Stimulated activated CD4-positive, alpha-beta T cell treated with anti-CD3 and anti-CD28 coated beads, TNF-alpha, amount 100 ng/mL, for 1 hour (primary cell): ENCODE data around the gene SDCCAG8.

ENCODE experiments used
- DNase-seq, 3 donors: peaks; one replicate each; pipeline ENCODE4 v3.0.0-alpha.2; 2020; ENCODE audit warnings: low read depth in 3 of 3, low spot score in 1 of 3

SDCCAG8 gene

GRCh38 chr1:243497939-243498681 lies 242.3 kb downstream of the SDCCAG8 start:
- no peak for DNase-seq

- no peak for DNase-seq
Measured at GRCh38 chr1:243499248-243499647, 243.4 kb downstream of the SDCCAG8 start.

GRCh38 chr1:243499711-243500110 lies 243.9 kb downstream of the SDCCAG8 start:
- no peak for DNase-seq

GRCh38 chr1:243500512-243500911 lies 244.7 kb downstream of the SDCCAG8 start:
- DNase-seq, result no peak

GRCh38 chr1:243501002-243501401 lies 245.2 kb downstream of the SDCCAG8 start:
- DNase-seq, result no peak

GRCh38 chr1:243503155-243503554 lies 247.3 kb downstream of the SDCCAG8 start:
- no peak for DNase-seq

- DNase-seq, result no peak
Measured at GRCh38 chr1:243505986-243506689, 250.3 kb downstream of the SDCCAG8 start.

- DNase-seq, result no peak
Measured at GRCh38 chr1:243507001-243507671, 251.3 kb downstream of the SDCCAG8 start.

GRCh38 chr1:243507672-243508302 lies 251.9 kb downstream of the SDCCAG8 start:
- DNase-seq, result no peak

GRCh38 chr1:243508303-243508713 lies 252.5 kb downstream of the SDCCAG8 start:
- DNase-seq, result no peak

- DNase-seq, result no peak
Measured at GRCh38 chr1:243508943-243509342, 253.1 kb downstream of the SDCCAG8 start.

GRCh38 chr1:243510928-243511327 lies 255.1 kb downstream of the SDCCAG8 start:
- no peak for DNase-seq

- DNase-seq, result no peak
Measured at GRCh38 chr1:243513726-243514491, 258.1 kb downstream of the SDCCAG8 start.

- no peak for DNase-seq
Measured at GRCh38 chr1:243514927-243515326, 259.1 kb downstream of the SDCCAG8 start.

GRCh38 chr1:243520831-243521230 lies 265.0 kb downstream of the SDCCAG8 start:
- DNase-seq, result no peak

GRCh38 chr1:243523766-243524165 lies 267.9 kb downstream of the SDCCAG8 start:
- DNase-seq, result no peak

- no peak for DNase-seq
Measured at GRCh38 chr1:243525085-243525487, 269.2 kb downstream of the SDCCAG8 start.

GRCh38 chr1:243526180-243526579 lies 270.3 kb downstream of the SDCCAG8 start:
- DNase-seq, result no peak

GRCh38 chr1:243528459-243529121 lies 272.7 kb downstream of the SDCCAG8 start:
- no peak for DNase-seq

GRCh38 chr1:243529512-243529911 lies 273.7 kb downstream of the SDCCAG8 start:
- no peak for DNase-seq
